A673 (cell line): ENCODE results near the gene UNC13B.

Experiments
- CTCF ChIP-seq: fragments of 300-800, 200-600 bp; sonication (generic); conservative IDR thresholded peaks from 2 replicates; pipeline ENCODE4 v1.5.1; 2017; ENCODE audit warnings: low read depth, mild to moderate bottlenecking, antibody characterized with exemption, low read length, moderate library complexity, mixed read lengths
- EZH2 ChIP-seq: fragments of 200-600 bp; sonication (generic); IDR thresholded peaks from 2 replicates; pipeline ENCODE4 v1.6.1; 2017; ENCODE audit warnings: borderline replicate concordance, low read depth, mild to moderate bottlenecking, mixed read lengths, antibody characterized with exemption, low read length; ENCODE audit not compliant: poor library complexity, severe bottlenecking

- TF ChIP-seq CTCF (no peak), EZH2 (no peak)
Measured at GRCh38 chr9:35112257-35113020, 49.4 kb upstream of the UNC13B start.
